NAMALWA (cell line): Measurements from ENCODE around the gene ATF6B.
"Not testable (repeated sequence)": the region's sequence is repeated elsewhere in the genome, so short reads cannot be mapped to it uniquely, and the experiment has no call there.

Experiments
- DNase-seq: peaks from one replicate; pipeline ENCODE4 v3.0.0-alpha.2; 2015; ENCODE audit warnings: low spot score

Gene ATF6B

DNA sequence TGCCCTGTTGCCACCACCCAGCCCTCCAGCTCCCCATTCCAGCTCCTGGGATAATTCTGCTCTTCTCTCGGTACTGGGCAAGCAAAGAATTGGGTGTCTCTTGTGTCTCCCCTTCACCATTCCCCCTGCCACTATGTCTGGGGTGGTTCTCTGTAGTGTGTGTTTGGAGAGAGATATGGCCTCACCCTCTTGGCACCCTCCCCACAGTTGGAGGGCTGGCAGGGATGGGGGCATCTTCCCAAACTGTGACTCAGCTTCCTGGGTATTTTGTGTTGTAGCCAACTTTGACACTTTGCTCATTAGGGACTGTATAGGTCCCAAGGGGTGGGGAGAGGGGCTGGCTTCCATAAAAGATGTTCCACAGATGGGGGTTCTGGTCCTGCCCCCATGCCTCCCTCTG, 20.6 kb downstream of the ATF6B start:
- no peak for DNase-seq

DNA sequence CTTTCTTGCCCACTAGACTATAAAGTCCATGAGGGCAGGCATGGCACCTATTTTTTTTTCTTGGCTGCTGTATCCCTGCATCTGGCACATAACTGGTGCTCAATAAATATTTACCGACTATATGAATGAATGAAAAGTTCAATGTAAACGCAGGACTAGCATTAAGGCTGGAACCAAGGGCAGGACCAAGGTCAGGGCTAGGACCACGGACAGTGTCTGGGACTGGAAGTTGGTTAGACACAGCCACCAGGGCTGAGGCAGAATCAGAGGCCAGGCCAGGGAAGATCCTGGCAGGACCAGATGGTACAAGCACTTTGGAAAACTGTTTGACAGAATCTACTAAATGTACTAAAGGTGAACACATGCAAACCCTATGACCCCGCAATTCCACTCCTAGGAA, 22.6 kb downstream of the ATF6B start:
- DNase-seq = no peak

DNA sequence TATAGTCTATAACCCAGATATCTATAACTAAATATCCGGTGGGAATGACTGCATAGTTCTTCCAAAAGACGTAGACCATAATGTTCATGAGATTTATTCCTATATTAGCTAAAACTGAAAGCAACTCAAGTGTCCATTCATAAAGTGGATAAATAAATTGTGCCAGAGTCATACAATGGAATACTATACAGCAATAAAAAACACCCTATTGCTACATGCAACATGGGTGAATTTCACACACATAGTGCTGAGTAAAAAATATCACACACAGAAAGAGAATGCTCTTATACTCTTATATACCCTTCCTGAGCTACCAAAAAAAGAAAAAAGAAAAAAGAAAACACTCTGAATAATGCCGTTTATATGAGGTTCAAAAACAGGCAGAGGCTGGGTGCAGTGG, 25.8 kb downstream of the ATF6B start:
- DNase-seq = no peak

- not testable (repeated sequence) for DNase-seq
Observed at GRCh38 chr6:32100251-32100650, 27.8 kb downstream of the ATF6B start.

DNA sequence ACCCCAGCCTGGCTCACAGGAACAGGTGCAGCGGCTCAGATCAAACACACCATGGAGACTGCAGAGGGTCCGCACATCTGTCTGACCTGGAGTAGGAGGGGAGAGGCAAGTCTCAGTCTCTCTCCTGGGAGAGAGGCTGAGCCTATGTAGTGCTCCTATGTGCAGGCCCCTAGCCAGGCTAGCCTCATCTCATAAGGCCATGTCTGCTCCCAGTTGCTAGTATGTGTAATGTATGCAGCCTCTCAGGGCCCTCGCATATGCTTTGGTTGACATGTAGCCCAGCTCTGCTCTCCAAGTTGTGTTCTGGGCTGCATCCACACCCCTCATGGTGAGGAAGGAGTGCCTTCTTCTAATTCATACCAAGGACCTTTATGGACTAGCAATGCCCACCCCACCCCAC, 30.7 kb downstream of the ATF6B start:
- DNase-seq = no peak

DNA sequence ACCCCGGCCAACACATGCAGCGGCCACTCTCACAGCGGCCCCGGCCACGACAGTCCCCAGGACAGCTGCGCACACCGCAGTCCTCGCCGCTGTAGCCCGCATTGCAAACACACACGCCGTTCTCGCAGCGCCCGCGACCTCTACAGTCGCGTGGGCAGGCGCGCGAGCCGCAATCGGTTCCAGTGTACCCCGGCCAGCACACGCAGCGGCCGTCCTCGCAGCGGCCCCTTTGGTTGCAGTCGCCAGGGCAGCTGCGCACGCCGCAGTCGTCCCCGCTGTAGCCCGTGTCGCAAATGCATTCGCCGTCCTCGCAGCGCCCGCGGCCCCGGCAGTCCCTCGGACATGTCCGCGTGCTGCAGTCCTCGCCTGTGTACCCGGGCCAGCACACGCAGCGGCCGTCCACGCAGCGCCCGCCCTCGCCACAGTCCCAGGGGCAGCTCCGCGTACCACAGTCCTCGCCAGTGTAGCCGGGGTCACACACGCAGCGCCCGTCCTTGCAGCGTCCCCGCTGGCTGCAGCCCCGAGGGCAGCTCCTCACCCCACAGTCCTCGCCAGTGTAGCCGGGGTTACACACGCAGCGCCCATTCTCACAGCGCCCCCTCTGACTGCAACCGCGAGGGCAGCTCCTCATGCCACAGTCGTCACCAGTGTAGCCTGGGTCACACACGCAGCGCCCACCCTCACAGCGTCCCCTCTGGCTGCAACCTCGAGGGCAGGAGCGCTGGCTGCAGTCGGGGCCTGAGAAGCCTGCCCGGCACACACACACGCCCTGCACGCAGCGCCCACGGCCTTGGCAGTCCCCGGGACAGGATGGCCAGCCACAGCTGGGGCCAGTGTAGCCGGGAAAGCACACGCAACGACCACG, 31.4 kb downstream of the ATF6B start:
- no peak for DNase-seq

DNA sequence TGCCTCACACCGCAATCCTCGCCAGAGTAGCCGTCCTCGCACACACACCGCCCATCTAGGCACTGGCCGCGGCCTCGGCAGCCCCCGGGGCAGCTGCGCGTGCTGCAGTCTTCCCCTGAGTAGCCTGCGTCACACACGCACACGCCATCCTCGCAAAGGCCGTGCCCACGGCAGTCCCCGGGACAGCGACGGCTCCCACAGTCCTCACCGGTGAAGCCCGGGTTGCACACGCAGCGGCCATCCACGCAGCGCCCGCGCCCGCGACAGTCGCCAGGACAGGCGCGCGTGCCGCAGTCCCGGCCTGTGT, 32.0 kb downstream of the ATF6B start:
- no peak for DNase-seq

GRCh38 chr6:32095338-32096086, 32.5 kb downstream of the ATF6B start:
- DNase-seq = no peak

DNA sequence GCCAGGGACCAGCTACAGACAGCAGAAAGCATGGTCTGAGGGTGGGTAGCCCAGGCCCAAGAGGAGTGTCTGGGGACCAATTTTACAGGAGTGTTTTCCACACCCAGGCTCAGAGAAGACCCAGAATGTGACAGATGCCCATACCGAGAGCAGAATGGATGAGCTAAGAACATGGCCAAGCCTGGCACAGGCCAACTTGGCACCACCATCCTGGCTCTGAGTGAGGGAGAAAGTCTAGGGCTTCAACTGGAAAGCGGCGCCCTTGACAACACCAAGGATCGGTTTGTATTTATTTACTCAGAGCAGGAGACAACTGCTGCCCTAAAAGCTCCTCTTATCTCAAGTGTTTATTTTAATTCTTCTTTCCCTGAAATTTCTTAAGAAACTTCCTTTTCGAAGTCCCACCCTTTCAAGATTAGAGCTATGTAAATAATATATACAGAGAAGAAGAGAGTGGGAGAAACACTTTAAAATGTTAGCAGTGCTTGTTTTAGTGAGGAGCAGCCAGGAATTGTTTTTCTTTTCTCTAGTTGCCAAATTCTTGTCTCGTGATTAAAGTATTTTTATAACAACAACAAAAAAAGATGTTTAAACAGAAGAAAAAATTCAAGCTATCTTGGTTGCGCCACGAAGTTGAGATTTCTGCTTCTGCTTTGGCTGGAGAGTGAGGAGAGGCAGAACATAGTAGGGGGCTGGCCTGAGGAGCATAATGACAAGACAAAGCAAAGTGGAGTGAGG, 35.1 kb downstream of the ATF6B start:
- DNase-seq = no peak

GRCh38 chr6:32089082-32089828, 38.8 kb downstream of the ATF6B start:
- DNase-seq = no peak

- no peak for DNase-seq
Observed at GRCh38 chr6:32088487-32089049, 39.5 kb downstream of the ATF6B start.

- peak; percentile 76 for DNase-seq
Observed at GRCh38 chr6:32087574-32088486, 40.2 kb downstream of the ATF6B start.

DNA sequence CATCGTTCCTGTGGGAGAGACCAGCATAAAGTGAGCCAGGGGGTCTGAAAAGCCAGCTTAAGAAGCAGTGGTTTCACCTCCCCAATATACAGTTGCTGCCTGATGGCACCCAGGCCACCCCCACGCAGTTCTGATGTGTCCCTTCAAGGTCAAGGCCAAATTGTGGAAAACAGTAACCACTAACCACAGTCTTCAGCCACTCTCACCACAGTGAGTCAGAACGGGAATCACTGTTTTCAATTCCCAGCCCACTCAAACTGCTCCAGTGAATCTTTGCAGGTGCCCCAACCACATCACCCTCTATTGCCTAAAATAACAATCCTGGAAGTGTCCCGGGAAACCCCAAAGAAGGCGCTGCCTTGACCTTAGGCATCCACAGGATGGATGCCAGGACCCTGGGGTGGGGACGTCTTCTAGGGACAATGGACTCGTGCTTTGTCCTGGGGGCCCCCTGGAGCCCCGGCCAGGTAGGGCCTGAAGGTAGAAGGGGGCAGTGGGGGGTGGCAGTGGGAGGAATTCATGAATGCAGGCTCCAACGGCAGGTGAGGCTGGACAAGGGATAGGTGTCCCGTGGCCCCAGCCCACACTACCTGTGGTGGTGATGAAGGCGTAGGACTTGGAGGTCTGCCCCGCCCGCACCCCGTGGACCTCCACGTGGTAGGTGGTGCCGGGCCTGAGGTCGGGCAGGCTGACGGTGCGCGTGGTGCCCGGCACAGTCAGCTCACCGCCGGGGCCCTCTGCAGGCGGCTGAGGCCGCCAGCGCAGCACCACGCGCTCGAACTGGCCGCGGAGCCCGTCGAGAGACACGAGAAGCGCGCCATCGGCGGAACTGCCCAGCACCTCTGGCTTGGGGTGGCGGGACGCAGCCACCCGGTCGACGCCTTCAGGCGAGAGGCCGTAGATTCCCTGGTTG, 41.1 kb downstream of the ATF6B start:
- DNase-seq = no peak

GRCh38 chr6:32085759-32086459, 42.1 kb downstream of the ATF6B start:
- peak; percentile 24 for DNase-seq

DNA sequence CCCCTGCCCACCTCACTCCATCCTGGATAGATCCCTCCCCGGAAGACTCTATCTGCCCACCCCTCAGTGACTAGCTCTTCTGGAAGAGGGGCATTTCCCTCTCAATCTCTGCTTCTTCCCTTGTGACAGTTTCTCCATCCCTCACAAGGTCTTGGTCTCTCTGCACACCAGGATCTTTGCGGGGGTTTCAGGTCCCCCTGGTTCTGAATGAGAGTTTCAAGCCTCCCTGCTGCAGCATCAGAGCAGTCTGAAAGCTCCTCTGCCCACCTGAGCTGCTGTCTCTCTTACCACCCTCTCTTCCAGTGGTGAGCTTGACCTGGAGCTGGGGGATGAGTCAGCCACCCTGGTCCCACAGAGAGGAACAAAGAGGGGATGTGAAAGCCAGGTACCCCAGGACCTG, 43.3 kb downstream of the ATF6B start:
- no peak for DNase-seq

- no peak for DNase-seq
Observed at GRCh38 chr6:32083812-32084768, 44.0 kb downstream of the ATF6B start.

DNA sequence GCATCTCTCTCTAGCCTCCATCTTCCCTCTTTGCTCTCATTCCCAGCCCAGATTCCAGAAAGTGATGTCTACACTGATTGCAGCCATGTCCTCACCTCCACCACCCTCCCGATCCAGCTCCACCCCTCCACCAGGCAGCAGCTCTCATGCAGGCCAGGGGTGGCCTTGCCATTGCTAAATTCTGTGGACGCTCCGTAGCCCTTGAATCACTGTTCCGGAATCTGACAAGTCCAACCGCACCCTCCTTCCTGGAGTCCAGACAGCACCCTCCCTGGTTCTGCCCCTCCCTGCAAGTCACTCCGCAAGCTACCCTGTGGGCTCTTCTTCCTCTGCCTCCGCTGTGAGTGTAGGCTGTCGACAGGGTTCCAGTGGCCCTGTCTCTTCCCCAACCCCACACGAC, 45.1 kb downstream of the ATF6B start:
- no peak for DNase-seq

GRCh38 chr6:32082478-32082877, 45.6 kb downstream of the ATF6B start:
- no peak for DNase-seq
